Measurements from ENCODE around the gene TSEN54.

The TSEN54 gene

GRCh38 chr17:75552425-75553294 is 36.3 kb downstream of the TSEN54 start:
- no peak for TF ChIP-seq CTCF (conservative IDR thresholded peaks at IDR 0.05; ENCODE audit: low read depth, low read length)
- H3K4me3 ChIP-seq (ENCODE audit: low read length): no peak overlapping the region
- DNase-seq (ENCODE audit: low read depth): no peak

- DNase-seq (ENCODE audit: low read depth): no peak
- no peak for TF ChIP-seq CTCF (conservative IDR thresholded peaks at IDR 0.05; ENCODE audit: low read depth, low read length)
- no peak overlapping the region for H3K4me3 ChIP-seq (ENCODE audit: low read length)
Observed at GRCh38 chr17:75553295-75554110, 37.2 kb downstream of the TSEN54 start.

- H3K4me3 ChIP-seq (ENCODE audit: low read length): no peak overlapping the region
- TF ChIP-seq CTCF (conservative IDR thresholded peaks at IDR 0.05; ENCODE audit: low read depth, low read length): no peak
- no peak for DNase-seq (ENCODE audit: low read depth)
Observed at GRCh38 chr17:75555679-75556153, 39.4 kb downstream of the TSEN54 start.

- TF ChIP-seq CTCF (conservative IDR thresholded peaks at IDR 0.05; ENCODE audit: low read depth, low read length): no peak
- no peak overlapping the region for H3K4me3 ChIP-seq (ENCODE audit: low read length)
- DNase-seq (ENCODE audit: low read depth): no peak
Observed at GRCh38 chr17:75557075-75557851, 40.9 kb downstream of the TSEN54 start.

- H3K4me3 ChIP-seq (ENCODE audit: low read length): no peak overlapping the region
- TF ChIP-seq CTCF (conservative IDR thresholded peaks at IDR 0.05; ENCODE audit: low read depth, low read length): no peak
- DNase-seq (ENCODE audit: low read depth): no peak
Observed at GRCh38 chr17:75557852-75558665, 41.7 kb downstream of the TSEN54 start.

Measured in retinal pigment epithelial cell (primary cell).